Stomach (tissue), 9 donors: ENCODE results near the gene PLEKHG4B. TPM values are rescaled to one million over a fixed set of nuclear protein-coding genes. Genes with fewer than 3 reads are reported as not detected.

Source experiments
- DNase-seq, 2 donors: peaks; one replicate each; pipeline versions ENCODE4 v3.0.0 to v3.0.0-alpha.2; 2013 to 2019
- H3K27ac ChIP-seq, 5 donors: fragments of 200-600 bp in 4 of 5; sonication (generic) in 4 of 5; one replicate each; pipeline ENCODE4 v1.5.1; 2013 to 2019; ENCODE audit warnings: mild to moderate bottlenecking in 1 of 5, moderate library complexity in 1 of 5
- H3K27me3 ChIP-seq, 3 donors: fragments of 200-600 bp; sonication (generic); one replicate each; pipeline ENCODE4 v1.5.1; 2017 to 2019; ENCODE audit warnings: mixed run types in 1 of 3
- H3K36me3 ChIP-seq, 4 donors: fragments of 200-600 bp; sonication (generic); 1 replicate in 3 of 4; 2 replicates in 1 of 4; pipeline ENCODE4 v1.5.1; 2016 to 2019
- H3K4me1 ChIP-seq, 4 donors: fragments of 200-600 bp; sonication (generic); one replicate each; pipeline ENCODE4 v1.5.1; 2016 to 2019
- H3K4me3 ChIP-seq, 4 donors: fragments of 200-600 bp; sonication (generic) in 3 of 4; one replicate each; pipeline ENCODE4 v1.5.1; 2016 to 2019; ENCODE audit warnings: mild to moderate bottlenecking in 1 of 4
- H3K9me3 ChIP-seq, 4 donors: fragments of 200-600 bp; sonication (generic); one replicate each; pipeline ENCODE4 v1.5.1; 2016 to 2019
- EP300 ChIP-seq: sonication (generic); formaldehyde crosslinking; IDR thresholded peaks from one replicate; pipeline ENCODE4 v1.6.1; 2017; ENCODE audit warnings: antibody characterized with exemption
- POLR2A ChIP-seq, 4 donors: fragments of 450-650 bp; IDR thresholded peaks; one replicate each; pipeline ENCODE4 v1.6.1; 2016; ENCODE audit warnings: antibody characterized with exemption in 4 of 4, control low read depth in 2 of 4, mild to moderate bottlenecking in 1 of 4, moderate library complexity in 1 of 4
- POLR2AphosphoS5 ChIP-seq, 3 donors: sonication (generic); formaldehyde crosslinking; IDR thresholded peaks; one replicate each; pipeline ENCODE4 v1.6.1; 2016; ENCODE audit warnings: antibody characterized with exemption in 3 of 3
- WGBS, 5 donors: extraction: QIAGEN DNeasy Blood & Tissue Kit in 3 of 5; methylation state at CpG; one replicate each; pipeline versions ENCODE4 v1.1.5 to v1.1.7; 2013 to 2018; 5-methylcytosine and 5-hydroxymethylcytosine counted together
- intact Hi-C: fragments of 100-400 bp; cut with DNase I; formaldehyde crosslinking; loops from one replicate; pipeline ENCODE4 v1.15.1; 2023; ENCODE audit warnings: low total_unique reads
- polyA plus RNA-seq, 3 donors: library from polyadenylated mRNA; stranded (reverse); fragments of 200-250 nt; gene quantifications; one replicate each; pipeline ENCODE4 v1.2.3, GENCODE V29; 2013
- total RNA-seq, 5 donors: library from RNA; depleted of rRNA; stranded (reverse); fragments of >200 nt; gene quantifications; one replicate each; pipeline versions ENCODE4 v1.1.0 to v1.2.3, GENCODE V29; 2014 to 2016
- TF ChIP-seq, protein P1 (sequence below), 7 experiments: fragments of 450-650 bp in 4 of 7; fragments of 200-600 bp in 3 of 7; sonication (generic) in 3 of 7; IDR thresholded peaks; one replicate each; pipeline ENCODE4 v1.5.1; 2016 to 2019; ENCODE audit warnings: antibody characterized with exemption in 7 of 7, control low read depth in 2 of 7, mild to moderate bottlenecking in 1 of 7
- donor health status: healthy with polysubstance abuse.
- donor health status: Bipolar disorder and iron deficiency.
- donor health status: healthy.

PLEKHG4B gene
- total and polyA plus RNA-seq, 8 donors: 0.15 to 4.3 (median 1.8) TPM; not detected in 1

DNA sequence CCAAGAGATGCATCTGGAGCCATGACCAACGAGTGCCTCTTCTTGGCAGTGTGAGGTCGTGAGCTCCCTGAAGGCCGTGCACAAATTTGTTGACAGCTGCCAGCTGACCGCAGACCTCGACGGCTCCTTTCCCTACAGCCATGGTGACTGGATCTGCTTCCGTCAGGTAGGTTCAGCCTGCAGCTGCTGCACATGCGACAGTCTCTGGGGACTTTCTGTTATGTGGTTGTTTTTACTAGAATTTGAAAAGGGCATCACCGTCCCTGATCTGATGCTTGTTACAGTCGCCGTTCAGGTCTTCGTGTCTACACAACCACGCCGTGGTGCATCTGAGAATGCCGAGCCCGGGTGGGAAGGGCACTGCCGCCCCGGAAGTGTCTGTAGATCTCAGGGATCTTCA, 62.9 kb downstream of the PLEKHG4B start:
- H3K4me1 ChIP-seq: no peaks in the 10 kb centered on the region
- peaks cover 0 to 5% (median 0%) of the 10 kb centered on the region in 4 donors for H3K36me3 ChIP-seq
- no peak for DNase-seq
- intact Hi-C loops: no loop called here
- 87 to 95% (median 93%) methylated on average over 18 of the region's 18 CpGs for WGBS, 5 donors
- no peaks in the 10 kb centered on the region for H3K9me3 ChIP-seq
- no peak overlapping the region for H3K4me3 ChIP-seq
- no peak for TF ChIP-seq POLR2AphosphoS5 (IDR thresholded peaks at IDR 0.05)
- no peak for TF ChIP-seq EP300
- no peak for TF ChIP-seq POLR2A (IDR thresholded peaks at IDR 0.05)
- TF ChIP-seq, protein P1, sequence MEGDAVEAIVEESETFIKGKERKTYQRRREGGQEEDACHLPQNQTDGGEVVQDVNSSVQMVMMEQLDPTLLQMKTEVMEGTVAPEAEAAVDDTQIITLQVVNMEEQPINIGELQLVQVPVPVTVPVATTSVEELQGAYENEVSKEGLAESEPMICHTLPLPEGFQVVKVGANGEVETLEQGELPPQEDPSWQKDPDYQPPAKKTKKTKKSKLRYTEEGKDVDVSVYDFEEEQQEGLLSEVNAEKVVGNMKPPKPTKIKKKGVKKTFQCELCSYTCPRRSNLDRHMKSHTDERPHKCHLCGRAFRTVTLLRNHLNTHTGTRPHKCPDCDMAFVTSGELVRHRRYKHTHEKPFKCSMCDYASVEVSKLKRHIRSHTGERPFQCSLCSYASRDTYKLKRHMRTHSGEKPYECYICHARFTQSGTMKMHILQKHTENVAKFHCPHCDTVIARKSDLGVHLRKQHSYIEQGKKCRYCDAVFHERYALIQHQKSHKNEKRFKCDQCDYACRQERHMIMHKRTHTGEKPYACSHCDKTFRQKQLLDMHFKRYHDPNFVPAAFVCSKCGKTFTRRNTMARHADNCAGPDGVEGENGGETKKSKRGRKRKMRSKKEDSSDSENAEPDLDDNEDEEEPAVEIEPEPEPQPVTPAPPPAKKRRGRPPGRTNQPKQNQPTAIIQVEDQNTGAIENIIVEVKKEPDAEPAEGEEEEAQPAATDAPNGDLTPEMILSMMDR (IDR thresholded peaks at IDR 0.05): no peak
- peaks cover 0 to 16% (median 0%) of the 10 kb centered on the region in 3 donors for H3K27me3 ChIP-seq
- no peak overlapping the region for H3K27ac ChIP-seq

DNA sequence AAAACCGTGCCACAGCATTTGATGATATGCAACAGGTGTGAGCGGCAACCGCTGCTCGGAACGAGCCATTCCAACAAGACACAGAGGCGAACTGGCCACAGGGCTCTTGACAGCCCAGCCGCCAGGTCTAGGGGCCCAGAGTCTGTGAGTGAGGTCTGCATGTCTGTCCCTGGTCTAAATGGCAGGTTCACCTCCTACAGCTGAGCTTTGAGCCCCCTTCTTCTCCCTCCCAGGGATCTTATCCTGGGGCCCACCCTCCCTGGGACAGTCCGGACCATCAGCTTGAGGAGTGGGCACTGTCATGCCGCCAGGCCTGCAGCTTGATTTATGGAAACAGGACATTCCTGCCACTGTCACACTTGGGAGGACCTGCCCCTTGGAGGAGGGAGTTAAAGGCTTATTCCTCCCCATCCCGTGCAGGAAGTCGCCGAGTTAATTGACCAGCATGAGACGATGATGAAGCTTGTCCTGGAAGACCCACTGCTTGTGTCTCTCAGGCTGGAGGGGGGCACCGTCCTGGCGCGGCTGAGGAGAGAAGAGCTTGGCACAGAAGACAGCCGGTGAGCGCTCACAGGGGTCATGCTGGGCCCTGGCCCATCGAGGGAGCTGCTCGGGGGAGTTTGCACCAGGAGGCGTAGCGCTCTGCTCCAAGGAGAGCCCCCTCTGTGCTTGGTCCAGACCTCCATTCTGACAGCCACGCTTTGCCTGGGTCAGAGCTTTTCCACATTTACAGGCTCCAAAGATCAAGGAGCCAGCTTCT, 63.9 kb downstream of the PLEKHG4B start:
- Histone ChIP-seq H3K27ac (no peak overlapping the region), H3K9me3 (no peaks in the 10 kb centered on the region), H3K27me3 (peaks cover 0 to 20% (median 0%) of the 10 kb centered on the region in 3 donors), H3K4me3 (no peak overlapping the region), H3K4me1 (no peaks in the 10 kb centered on the region), H3K36me3 (peaks cover 0 to 5% (median 0%) of the 10 kb centered on the region in 4 donors)
- intact Hi-C loops: no loop called here
- no peak for TF ChIP-seq POLR2A (IDR thresholded peaks at IDR 0.05)
- no peak for TF ChIP-seq POLR2AphosphoS5 (IDR thresholded peaks at IDR 0.05)
- TF ChIP-seq, protein P1 (IDR thresholded peaks at IDR 0.05): no peak
- DNase-seq: no peak
- WGBS, 5 donors: 85 to 94% (median 91%) methylated on average over 18 to 23 of the region's 23 CpGs

DNA sequence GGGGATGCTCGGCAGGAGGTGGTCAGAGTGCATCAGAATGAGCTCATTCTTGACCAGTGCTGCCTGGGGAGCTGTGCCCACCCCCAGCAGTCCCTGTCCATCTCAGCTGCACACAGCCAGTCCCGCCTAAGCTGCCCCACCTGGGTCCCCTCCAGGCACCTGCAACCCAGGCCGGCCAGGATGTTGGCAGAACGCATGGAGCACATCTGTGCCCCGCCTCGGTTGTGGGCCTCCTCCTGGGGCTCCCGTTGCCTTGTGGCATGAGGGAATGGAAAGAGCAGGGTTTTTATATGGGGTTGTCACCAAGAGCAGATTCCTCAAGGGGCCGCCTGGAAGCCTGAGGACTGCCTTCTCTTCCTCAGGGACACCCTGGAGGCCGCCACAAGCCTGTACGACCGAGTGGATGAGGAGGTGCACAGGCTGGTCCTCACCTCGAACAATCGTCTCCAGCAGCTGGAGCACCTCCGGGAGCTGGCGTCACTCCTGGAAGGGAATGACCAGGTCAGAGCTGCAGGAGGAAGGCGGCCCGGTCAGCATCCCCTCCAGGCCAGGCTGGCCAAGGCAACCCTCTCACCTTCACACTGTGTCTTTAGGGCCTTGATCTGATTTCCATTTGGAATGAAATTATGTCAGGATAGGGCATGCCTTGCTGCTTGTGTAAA, 64.6 kb downstream of the PLEKHG4B start:
- peaks cover 0 to 20% (median 0%) of the 10 kb centered on the region in 3 donors for H3K27me3 ChIP-seq
- intact Hi-C loops: no loop called here
- 85 to 91% (median 88%) methylated on average over 7 to 17 of the region's 17 CpGs for WGBS, 5 donors
- H3K4me3 ChIP-seq: no peak overlapping the region
- H3K36me3 ChIP-seq: peaks cover 0 to 5% (median 0%) of the 10 kb centered on the region in 4 donors
- no peaks in the 10 kb centered on the region for H3K4me1 ChIP-seq
- TF ChIP-seq POLR2AphosphoS5 (IDR thresholded peaks at IDR 0.05): no peak
- no peaks in the 10 kb centered on the region for H3K9me3 ChIP-seq
- no peak for DNase-seq
- H3K27ac ChIP-seq: no peak overlapping the region

DNA sequence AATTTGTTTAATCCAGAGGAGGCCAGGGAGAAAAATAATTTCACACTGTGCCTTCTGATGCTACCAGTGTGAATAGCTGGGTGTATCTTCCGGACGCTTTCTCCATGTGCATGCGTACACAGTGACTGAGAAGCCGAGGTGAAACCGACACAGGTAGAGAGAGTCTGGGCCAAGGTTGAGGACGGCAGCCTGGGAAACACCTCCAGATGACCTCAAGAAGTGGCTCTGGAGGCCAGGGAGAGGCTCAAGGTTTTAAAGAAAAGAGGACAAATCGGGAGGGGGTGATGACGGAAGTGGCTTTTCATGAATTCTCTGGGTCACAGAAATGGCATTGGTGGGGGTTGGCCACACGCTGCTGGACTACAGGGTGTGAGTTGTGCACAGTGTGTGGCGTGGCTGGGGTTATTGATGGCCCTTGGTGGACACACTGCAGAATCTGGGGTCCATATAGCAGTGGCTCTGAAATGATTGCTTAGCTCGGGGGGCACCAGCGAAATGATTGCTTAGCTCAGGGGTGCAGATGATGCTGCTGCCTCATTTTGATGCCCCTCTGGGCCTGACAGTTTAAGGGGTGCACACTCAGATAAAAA, 65.3 kb downstream of the PLEKHG4B start:
- H3K27me3 ChIP-seq: peaks cover 0 to 20% (median 0%) of the 10 kb centered on the region in 3 donors
- intact Hi-C loops: no loop called here
- no peak overlapping the region for H3K27ac ChIP-seq
- peaks cover 0 to 5% (median 0%) of the 10 kb centered on the region in 4 donors for H3K36me3 ChIP-seq
- WGBS, 5 donors: 87 to 94% (median 91%) methylated on average over 11 to 12 of the region's 12 CpGs
- TF ChIP-seq POLR2A (IDR thresholded peaks at IDR 0.05): no peak
- TF ChIP-seq, protein P1 (IDR thresholded peaks at IDR 0.05): no peak
- no peak for TF ChIP-seq EP300
- TF ChIP-seq POLR2AphosphoS5 (IDR thresholded peaks at IDR 0.05): no peak
- H3K4me1 ChIP-seq: no peaks in the 10 kb centered on the region
- no peaks in the 10 kb centered on the region for H3K9me3 ChIP-seq
- no peak overlapping the region for H3K4me3 ChIP-seq
- no peak for DNase-seq
